CD1c-positive myeloid dendritic cell (primary cell): Measurements from ENCODE around the gene MYLK.

Source experiments
- DNase-seq: peaks from one replicate; pipeline ENCODE4 v3.0.0-alpha.2; 2016; ENCODE audit errors: extremely low spot score

The MYLK gene

DNA sequence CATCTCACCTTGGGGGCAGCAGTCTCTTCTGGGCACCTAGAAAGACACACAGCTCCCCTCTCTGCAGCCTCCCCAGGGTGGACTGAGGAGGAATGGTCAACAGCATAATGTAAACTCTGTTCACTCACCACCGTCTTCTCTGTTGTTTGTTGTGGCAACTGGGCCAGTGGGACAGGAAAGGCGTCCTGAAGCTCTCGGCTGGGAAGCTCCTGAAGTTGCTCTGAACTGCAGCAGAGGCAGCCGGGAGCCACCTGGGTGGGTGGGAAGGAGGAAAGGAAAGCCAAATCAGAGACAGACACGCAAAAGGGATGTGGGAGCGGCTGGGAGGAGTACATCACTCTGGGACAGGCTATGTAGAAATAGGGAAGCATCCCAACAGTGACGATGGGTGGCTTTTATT, 52.7 kb downstream of the MYLK start:
- DNase-seq, result no peak

DNA sequence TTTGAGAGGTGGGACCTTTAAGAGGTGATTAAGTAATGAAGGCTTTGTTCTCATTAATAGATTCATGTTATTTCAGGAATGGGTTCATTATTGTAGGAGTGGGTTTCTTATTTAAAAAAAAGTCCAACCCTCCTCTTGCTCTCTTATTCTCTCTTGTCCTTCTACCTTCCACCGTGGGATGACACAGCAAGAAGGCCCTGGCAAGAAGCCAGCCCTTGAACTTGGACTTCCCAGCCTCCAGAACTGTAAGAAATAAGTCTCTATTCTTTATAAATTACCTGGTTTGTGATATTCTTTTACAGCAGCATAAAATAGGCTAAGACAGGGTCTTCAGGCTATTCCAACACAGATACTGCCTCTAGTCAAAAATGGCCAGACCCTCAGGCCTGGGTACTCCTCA, 62.2 kb downstream of the MYLK start:
- DNase-seq, result no peak

- no peak for DNase-seq
Measured at GRCh38 chr3:123819949-123820348, 64.2 kb downstream of the MYLK start.

DNA sequence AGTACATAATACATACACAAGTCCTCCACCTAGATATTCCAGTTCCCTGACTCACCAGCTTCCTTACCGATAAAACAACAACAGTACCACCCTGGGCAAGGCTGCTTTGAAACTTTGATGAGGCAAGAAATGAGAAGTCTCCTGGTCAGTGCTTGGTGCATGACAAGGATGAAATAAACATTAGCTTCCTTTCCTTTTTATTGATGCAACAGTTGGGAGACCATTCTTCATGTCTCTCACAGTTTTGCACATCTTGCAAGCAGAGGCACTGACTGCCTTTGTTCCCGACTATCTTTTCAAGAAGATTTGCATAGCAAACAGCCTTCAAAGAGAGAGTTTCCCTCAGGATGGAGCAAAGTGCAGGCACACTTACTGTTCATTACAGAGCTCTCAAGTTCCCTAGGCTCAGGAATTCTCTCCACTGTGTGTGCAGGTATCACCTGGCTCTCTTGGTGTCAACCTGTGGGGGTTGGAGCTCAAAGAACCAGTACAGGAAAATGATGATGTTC, 65.2 kb downstream of the MYLK start:
- DNase-seq, result no peak

GRCh38 chr3:123818324-123818920, 65.7 kb downstream of the MYLK start:
- no peak for DNase-seq

GRCh38 chr3:123817413-123817812, 66.7 kb downstream of the MYLK start:
- DNase-seq, result no peak

DNA sequence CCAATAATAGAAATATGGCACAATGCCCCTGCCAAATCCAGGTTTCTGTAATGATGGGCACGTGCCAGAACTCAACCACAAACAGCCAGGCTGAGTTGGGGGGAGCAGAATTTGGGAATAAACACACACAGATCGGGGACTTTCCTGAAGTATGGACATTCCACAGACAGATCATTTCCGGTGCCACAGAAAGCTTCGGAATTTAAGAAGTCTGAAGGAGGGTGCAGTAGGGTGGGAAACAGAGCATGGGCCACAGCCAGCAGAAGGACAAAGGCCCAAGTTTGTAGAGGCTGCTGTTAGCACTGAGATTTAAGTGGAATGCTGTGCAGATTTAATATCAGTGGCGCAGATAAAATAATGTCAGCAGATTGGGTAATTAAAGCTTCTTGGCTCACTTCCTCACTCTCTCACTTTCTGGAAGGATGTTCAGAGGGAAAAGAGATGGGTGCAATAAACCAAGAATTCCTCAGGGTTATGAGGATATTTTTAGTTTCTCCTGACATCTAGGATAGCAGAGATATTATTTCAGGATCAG, 67.4 kb downstream of the MYLK start:
- DNase-seq, result no peak

GRCh38 chr3:123815981-123816380, 68.2 kb downstream of the MYLK start:
- DNase-seq, result no peak

DNA sequence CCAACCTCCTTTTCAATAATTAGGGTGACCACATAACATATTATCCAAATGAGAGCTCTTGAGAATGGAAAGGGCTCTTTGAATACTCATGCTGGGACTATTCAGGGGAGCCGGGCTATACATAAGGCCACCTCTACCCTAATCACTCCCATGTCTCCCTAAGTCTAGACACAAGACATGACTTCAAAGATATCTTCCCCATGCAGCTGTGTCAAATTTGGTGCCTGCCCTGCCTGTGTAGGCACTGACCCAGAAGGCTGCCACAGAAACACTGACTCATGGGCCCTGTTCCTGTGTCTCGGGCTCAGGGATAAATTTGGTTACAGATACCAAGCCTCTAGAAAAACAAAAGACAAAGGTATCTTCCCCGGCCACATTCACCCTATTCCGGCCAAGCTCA, 70.3 kb downstream of the MYLK start:
- DNase-seq, result no peak

- no peak for DNase-seq
Measured at GRCh38 chr3:123809597-123809996, 74.5 kb downstream of the MYLK start.

GRCh38 chr3:123808812-123809211, 75.3 kb downstream of the MYLK start:
- DNase-seq, result no peak

DNA sequence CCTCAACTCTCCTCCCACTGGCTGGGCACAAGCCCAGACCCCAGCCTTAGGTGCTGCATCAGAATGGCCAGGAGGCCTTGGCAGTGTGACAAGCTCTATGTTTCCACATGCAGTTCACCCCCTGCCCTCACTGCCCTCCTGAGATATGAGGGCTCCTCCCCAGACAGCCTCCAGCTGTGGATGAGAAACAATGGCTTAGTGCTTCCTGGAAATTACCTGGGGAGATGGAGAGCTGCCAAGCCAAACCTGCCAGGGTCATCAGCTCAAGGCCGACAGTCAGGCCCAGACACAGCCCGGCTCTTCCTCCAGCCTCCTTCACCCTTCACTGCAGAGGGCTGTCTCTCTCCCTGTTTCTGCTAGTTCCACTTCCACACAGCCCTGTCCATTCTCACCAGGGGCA, 76.3 kb downstream of the MYLK start:
- no peak for DNase-seq

GRCh38 chr3:123805504-123805903, 78.6 kb downstream of the MYLK start:
- DNase-seq, result no peak

DNA sequence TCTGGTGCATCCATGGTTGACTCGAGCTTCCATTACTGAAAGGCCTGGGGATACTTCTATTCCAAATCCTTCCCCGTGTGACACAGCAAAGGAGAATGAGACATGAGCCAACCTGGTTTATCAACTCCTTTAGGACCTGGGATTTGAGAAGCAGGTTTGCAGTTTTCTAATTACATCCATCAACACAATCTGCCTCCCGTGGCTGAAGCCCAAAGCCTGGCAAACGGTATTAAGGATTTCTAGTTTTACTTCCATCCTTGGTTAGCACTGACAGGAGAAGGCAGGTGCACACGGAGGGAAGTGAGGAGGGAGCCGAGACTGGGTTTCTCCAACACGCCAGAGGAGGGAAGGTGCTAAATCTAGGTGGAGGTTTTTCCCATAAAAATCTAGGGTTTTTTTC, 79.0 kb downstream of the MYLK start:
- no peak for DNase-seq

DNA sequence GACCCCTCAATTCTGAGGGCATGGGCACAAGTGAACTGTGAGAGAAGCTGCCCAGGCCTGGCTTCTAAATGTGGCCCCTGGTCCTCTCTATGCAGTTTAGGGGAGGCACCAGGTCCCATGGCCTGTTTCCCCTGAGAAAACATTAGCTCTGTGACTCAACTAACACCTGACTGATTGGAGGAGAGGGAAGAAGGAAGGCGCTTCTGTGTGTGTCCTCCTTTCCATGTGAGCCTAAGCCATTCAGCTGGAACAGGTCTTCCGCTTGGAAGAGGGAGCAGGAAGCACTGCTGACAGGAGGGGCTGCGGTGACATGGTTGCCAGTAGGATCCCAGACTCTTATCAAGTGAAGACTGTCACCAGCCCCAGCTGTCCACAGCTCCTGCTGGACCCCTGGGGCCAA, 79.5 kb downstream of the MYLK start:
- no peak for DNase-seq

- no peak for DNase-seq
Measured at GRCh38 chr3:123803521-123803920, 80.6 kb downstream of the MYLK start.

- no peak for DNase-seq
Measured at GRCh38 chr3:123802007-123802625, 82.0 kb downstream of the MYLK start.

GRCh38 chr3:123801474-123801873, 82.7 kb downstream of the MYLK start:
- DNase-seq, result no peak

GRCh38 chr3:123800362-123800682, 83.8 kb downstream of the MYLK start:
- DNase-seq, result no peak

DNA sequence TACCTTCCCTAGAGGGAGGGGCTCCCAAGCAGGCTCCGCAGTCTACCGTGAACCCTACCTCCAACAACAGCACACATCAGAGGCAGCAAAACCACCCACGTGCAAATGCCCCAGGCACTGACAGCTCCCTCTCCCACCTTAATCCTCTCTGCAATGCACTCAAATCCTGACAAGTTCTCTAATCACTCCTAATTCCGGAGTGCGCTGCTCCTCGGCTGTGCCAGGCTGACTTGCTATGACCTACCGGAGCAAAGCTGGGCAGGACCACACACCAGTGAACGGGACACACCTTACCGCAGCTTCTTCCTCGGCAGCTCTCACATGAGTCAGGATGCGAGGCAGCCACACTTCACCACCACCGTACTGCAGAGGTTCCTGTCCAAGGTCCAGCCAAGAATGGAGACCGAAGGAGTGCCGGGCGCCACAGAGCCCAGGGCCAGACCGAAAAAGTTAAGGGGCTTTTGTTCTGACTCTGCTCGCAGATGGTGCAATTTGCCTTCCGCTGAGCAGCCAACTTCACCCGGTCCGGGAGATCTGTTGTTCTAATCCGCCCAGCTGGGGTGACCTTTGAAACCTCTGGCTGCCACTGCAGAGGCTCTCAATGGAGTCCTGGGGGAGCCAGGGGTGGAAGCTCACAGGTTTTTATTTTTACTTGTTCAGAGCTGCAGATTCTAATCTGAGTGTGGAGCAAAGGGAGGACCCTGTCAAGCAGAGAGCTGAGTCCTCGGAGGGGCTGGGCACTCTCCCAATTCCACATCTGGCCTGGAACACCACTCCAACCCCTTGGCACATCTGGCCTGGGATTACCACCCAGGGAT, 84.4 kb downstream of the MYLK start:
- no peak for DNase-seq

DNA sequence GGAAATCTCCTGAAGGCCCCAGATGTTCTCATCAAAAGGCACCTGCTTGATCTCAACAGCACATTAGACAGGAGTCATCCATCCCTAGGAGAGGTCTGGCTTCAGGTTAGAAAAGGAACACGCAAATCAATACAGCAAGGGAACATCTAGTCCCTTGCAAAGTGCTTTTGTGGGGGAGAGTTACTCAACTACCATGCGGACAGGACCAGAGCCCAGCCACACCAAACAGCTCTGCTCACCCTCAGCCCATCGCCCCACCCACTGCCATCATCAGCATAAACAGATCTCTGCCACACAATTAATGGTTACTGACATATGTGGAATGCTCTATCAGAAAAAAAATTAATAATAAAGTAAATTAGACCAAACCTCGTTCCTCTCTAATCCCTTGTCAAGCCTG, 85.6 kb downstream of the MYLK start:
- no peak for DNase-seq

DNA sequence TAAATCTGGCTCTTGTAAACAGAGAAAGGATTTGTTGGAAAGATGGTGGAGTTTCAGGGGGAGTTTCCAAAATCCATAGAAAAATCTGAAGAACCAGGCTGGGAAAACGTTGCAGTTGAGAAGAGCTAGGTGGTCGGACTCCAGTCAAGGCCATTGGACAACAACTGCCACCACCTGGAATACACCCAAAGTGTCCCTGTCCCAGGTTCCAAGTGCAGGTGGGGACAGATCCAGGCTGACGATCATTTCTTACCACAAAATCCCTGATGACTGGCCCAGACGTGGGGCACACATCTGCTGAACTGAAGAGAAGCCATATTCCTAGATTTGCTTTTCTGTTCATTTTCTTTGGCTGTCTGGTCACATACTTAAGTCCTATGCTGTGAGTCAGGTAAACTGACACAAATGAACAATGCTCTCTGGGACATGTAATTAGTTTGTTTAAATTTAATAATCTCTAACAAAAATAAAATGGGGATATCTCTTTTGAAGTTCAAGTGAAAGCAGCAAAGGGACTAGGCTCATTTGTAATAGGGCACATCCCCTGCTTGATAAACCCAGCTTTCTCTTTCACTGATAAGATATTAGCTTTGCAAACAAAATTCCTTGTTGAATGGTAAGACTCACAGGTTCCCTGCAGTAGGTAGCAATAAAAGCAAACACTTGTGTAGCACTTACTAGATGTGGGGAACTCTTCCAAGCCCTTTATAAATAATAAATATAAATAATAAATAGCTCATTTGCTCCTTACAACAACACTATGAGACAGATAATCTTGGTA, 88.5 kb downstream of the MYLK start:
- no peak for DNase-seq
